Stimulated activated CD8-positive, alpha-beta memory T cell treated with anti-CD3 and anti-CD28 coated beads, Interleukin-12 subunit alpha, Interleukin-12 subunit beta, amount 100 ng/mL, for 24 hours (primary cell): ENCODE data around the gene ADIPOR1.
"Not testable (repeated sequence)": the region's sequence is repeated elsewhere in the genome, so short reads cannot be mapped to it uniquely, and the experiment has no call there.

Experiments used
- DNase-seq: peaks from one replicate; pipeline ENCODE4 v3.0.0-alpha.2; 2020; ENCODE audit errors: extremely low read depth

Gene ADIPOR1, protein sequence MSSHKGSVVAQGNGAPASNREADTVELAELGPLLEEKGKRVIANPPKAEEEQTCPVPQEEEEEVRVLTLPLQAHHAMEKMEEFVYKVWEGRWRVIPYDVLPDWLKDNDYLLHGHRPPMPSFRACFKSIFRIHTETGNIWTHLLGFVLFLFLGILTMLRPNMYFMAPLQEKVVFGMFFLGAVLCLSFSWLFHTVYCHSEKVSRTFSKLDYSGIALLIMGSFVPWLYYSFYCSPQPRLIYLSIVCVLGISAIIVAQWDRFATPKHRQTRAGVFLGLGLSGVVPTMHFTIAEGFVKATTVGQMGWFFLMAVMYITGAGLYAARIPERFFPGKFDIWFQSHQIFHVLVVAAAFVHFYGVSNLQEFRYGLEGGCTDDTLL

DNA sequence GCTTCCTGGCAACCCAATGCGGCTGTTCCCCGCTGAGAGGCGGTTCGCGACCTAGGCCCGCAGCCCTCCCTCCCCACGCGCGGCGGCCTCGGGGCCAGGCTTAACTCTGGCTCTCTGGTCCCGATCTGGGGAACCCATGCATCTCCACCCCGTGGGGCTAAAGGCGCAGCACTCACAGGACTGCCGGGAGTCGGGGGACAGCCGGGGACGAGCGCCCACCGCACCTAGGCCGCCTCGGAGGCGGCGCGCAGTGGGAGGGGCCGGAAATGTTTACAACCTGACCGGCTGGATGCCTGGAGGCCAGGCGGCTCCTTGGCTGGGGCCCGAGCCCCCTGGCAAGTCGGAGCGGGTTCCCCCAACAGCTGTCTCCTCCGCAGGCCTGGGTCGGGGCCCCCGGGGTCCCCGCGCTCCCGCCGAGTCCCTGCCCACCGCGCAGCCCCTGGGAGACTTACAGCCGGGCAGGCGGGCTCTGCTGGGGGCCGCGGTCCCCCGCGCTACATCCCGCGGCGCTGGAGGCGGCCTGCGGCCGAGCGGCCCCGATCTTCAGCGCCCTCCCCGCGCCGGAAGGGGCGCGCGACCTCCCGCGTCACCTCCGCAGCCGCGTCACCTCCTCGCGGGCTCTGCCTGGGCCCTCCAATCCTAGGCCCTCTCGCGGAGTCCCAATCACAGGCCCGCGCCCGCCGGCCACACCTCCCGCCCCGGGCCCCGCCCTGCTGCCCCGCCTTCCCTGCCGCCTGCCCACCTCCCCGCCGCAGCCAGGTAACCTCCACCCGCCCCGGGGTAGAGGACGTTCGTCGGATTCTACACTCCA is at the start of gene ADIPOR1:
ADIPOR1 (minus strand) TSS at position 580 of the 811 bp plus-strand sequence. CDS start 7,242 bp downstream, outside the sequence.
- peak; percentile 80 for DNase-seq

DNA sequence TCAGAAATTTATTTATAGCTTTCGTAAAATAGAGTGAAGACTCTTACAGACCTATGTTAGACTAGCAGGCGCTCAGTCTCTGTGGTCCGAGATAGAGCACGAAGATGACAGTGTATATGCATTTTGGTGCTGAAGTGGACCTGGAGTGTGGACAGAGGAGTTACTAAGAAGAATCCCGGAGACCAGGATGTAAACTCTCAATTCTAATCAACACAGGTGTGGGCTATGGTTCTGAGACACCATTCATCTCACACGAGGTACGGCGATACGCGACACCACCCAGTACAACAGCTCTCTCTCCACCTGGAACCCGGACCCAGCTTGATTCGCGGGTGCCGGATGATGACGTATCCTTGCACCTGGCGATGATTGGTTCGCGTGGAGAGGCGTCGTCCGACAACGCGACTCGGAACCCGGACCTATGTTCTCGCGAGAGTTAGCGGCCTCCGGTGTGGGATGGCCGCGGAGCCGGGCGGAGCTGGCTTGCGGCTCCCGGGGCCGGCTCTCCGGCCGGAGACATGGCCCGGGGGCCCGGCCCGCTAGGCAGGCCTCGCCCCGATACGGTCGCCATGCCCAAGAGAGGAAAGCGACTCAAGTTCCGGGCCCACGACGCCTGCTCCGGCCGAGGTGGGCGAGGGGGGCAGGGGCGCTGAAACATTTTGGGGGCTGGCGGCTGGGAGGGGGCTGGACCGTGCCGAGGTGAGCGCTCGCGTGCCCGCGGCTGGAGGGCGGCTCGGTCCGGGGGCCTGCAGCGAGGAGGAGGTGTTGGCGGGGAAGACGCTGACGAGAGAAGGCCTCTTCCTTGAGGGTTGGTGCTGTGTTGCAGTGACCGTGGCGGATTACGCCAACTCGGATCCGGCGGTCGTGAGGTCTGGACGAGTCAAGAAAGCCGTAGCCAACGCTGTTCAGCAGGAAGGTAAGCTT is 49.1 kb upstream of the ADIPOR1 start, which contains the start of gene TMEM183A:
TMEM183A (plus strand) TSS at position 427 of the 924 bp plus-strand sequence; CDS start at position 519, 92 bp downstream.
- peak; percentile 91 for DNase-seq

DNA sequence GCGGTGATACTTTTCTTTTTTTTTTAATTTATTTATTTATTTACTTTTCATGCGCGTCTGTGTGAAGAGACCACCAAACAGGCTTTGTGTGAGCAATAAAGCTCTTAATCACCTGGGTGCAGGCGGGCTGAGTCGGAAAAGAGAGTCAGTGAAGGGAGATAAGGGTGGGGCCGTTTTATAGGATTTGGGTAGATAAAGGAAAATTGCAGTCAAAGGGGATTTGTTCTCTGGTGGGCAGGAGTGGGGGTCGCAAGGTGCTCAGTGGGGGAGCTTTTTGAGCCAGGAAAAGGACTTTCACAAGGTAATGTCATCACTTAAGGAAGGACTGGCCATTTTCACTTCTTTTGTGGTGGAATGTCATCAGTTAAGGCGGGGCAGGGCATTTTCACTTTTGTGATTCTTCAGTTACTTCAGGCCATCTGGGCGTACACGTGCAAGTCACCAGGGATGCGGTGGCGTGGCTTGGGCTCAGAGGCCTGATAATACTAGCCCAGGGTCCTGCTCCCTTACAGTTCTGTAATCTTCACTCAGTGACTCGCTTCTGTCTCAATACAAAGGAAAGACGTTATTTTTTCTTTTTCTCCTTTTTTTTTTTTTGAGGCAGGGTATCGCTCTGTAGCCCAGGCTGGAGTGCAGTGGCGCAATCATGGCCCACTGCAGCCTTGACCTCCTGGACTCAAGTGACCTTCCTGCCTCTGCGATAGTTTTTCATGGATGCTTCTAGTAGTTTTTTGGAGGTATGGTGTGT is 47.5 kb upstream of the ADIPOR1 start:
- DNase-seq, result not testable (repeated sequence)

DNA sequence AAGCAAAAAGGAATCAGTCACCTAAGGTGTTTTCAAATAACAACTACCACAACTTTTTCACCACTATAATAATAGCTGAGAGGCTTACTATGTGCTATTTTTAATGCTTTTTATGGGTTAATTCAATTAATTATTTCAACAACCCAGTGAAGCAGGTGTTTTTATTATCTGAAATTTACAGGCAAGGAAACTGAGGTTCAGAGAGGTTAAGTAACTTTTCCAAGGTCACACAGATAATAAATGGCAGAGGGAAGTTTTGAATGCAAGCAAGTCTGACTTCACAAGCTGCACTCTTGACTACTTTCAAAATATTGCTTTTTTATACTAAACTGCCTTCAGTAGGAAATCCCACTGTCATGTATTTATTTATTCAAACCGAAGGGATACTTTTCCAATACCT is 44.8 kb upstream of the ADIPOR1 start:
- DNase-seq, result no peak

DNA sequence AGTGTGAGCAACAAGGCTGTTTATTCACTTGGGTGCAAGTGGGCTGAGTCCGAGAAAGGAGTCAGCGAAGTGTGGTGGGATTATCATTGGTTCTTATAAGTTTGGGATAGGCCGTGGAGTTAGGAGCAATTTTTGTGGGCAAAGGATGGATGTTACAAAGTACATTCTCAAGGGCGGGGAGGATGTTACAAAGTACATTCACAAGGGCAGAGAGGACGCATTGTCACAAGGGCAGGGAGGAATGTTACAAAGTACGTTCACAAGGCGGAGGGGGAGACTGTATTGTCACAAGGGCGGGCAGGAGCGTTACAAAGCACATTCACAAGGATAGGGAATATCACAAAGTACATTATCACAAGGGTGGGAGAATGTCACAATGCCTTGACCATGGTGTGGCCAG is 43.9 kb upstream of the ADIPOR1 start:
- no peak for DNase-seq

DNA sequence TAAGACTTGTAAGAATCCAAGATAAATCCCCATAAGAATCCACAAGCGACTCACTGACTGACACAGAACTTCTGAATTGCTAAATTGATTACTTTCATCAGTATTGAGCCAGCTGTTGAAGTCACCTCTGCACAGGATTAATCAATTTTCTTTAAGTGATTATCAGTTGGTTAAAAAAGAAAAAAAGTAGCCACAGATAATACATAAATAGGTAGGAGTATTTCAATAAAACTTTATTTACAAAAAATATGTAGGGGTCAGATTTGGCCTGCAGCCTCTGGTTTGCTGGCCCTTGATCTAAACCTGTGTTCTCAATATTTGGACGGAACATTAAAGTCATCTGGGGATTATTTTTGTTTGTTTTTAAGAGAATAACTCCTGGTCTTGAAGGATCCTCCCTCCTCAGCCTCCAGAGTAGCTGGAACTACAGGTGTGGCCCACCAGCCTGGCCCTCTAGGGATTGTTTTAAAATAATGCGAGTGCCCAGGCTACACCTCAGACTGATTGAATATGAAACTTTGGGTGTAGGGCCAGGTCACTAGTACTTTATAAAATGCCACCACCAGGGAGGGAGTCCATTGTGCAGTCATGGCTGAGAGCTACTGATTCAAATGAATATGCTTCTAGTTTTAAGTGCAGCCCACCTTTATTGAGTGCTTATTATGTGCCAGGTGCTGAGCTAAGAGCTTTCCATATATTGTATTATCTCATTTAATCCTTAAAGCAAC is 42.3 kb upstream of the ADIPOR1 start:
- no peak for DNase-seq

DNA sequence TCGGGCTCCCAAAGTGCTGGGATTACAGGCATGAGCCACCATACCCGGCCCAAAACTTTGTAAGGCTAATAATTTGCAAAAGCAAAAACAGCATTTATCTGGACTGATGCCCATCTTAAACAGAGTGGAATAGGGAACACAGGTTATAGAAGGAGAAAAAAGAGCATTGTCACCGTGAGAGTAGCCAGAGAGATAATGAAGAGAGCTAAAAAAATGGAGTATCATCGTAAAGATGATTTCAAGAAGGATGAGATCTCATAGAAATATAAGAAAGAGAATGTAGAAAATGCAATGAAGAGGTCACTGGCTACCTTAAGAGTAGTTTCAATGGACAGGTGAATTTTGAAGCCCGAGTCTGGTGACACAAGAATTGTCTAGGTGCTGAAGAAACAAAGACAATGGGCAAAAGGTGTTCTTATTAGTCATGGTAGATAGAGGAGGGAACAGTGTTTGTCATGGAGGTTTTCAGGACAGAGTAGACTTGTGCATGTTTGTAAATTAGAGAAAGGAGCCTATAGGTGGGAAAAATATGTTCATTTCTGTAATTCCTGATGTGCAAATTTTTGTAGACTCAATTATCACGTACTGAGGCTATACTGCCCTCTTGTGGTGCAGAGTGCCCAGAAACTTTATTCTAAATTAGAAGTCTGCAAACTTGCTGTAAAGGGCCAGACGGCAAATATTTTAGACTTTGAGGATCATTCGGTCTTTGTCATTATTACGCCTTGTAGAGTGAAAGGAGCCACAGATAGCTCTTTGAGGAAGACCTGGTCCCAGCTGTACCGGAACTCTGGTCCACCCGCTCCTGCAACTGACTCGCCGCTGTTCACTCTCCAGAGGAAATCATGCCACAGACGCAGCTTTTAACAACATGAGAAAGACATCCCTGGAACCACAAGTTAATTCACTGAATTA is 41.0 kb upstream of the ADIPOR1 start:
- DNase-seq, result no peak

DNA sequence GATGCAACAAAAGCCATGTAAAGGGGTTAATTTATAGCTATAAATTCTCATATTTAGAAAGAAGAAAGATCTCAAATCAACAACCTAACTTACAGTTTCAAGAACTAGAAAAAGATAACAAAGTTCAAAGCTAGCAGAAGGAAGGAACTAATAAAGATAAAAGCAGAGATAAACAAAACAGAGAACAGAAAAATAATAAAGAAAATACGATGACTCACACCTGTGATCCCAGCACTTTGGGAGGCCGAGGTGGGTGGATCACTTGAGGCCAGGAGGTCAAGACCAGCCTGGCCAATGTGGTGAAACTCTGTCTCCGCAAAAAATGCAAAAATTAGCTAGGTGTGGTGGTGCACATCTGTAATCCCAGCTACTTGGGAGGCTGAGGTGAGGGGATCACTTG is 36.6 kb upstream of the ADIPOR1 start:
- no peak for DNase-seq

DNA sequence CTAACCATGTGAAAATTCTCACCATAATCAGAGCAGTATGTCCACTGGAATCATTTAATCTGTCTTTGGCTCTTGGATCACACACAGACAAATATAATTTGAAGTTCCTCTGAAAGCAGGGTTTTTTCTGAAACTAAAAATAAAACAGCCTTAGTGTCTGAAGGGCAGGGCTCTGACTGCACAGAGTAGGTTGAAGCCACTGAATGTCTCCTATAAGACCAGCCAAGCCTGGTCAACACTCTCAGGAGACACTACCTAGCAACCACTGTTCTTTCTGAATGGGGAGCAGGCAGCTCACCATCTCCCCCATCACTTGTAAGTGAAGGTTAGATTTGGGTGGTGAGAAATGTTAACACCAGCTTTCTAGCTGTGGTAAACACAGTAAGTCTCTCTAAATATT is 33.0 kb upstream of the ADIPOR1 start:
- DNase-seq, result no peak

DNA sequence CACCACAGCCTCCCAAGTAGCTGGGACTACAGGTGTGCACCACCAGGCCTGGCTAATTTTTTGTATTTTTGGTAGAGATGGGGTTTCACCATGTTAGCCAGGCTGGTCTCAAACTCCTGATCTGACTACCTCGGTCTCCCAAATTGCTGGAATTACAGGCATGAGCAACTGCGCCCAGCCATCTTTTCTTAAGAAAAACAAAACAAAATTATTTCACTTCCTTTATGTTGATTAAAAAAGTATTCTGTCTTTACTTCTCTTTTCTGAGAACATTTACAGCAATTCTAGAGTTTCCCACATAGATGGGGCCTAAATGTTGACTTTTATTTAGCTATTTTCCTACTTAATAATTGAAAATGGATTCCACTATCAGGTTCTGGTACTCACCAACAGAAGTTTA is 31.8 kb upstream of the ADIPOR1 start:
- DNase-seq, result no peak

DNA sequence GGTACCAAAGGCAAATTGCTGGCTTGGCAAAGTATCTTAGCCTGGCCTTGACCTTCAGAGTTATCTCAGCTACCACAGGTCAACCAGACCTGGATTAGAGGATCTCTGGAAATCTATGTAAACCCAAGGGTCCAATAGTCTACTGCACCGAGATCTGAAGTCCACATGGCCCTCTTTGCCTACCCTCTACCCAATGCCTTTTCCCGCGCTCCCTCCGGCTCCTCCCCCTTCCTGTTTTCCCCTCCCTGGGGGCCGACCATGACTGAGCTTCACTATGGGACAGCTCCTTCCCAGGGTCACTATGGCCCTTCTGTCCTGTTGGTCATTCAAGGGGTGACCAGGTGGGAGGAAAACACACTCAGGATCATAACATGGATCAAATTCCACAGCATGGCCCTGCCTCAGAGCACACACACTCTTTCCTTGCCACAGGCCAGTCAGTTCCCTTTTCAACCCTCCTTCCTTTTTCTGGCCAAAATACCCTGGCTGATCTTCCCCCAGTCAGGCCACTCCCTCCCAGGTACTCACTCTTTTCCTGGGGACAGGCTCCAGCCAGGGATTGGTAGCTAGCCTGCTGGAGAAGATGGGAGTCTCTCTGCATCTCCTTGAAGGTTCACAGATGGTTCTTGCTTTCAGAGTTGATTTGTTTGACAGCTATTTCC is 29.9 kb upstream of the ADIPOR1 start:
- DNase-seq, result no peak

DNA sequence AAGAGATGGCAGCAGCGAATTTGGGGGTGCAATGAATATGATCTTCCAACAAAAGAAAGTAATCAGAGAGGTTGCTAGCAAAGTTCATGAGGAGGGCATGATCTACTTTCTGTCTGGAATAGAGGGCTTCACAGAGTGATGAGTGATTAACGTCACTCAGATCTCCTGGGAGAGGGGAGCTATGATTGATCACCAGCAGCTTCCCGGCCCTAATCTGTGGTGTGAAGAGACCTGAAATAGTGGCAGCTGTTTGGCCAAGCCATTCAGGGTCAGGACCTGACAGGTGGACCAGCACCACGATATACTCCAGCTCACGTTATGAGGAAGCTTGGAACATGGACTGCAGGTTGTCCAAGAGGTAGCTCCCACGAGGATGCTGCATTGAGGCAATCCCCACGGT is 29.1 kb upstream of the ADIPOR1 start:
- DNase-seq, result no peak

DNA sequence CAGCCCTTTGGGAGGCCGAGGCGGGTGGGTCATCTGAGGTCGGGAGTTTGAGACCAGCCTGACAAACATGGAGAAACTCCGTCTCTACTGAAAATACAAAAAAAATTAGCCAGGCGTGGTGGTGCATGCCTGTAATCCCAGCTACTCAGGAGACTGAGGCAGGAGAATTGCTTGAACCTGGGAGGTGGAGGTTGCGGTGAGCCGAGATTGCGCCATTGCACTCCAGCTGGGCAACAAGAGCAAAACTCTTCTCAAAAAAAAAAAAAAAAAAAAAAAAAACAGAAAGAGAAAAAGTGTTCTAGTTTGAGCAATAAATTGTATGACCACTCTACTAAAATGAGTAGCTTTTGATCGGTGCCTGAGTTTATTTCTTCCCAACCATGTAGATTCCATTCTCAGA is 28.0 kb upstream of the ADIPOR1 start:
- not testable (repeated sequence) for DNase-seq

DNA sequence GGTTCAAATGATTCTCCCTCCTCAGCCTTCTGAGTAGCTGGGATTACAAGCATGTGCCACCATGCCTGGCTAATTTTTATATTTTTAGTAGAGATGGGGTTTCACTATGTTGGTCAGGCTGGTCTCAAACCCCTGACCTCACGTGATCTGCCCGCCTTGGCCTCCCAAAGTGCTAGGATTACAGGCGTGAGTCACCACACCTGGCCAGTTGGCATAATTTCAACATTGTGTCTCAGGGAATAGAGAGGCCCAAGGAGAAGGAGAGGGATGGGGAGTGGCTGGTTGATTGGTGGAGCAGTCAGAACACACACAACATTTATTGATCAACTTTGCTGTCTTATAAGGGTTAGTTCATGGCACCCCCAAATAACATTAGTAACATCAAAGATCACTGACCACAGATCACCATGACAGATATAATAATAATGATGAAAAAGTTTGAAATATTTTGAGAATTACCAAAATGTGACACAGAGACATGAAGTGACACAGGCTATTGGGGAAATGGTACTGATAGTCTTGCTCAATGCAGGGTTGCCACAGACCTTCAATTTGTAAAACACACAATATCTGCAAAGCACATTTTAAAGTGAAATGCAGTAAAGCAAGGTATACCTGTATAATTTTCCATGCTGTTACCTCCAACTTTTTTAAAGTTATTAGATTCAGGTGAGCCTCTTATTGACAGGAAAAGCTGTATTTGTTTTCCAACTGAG is 24.8 kb upstream of the ADIPOR1 start:
- DNase-seq, result no peak

DNA sequence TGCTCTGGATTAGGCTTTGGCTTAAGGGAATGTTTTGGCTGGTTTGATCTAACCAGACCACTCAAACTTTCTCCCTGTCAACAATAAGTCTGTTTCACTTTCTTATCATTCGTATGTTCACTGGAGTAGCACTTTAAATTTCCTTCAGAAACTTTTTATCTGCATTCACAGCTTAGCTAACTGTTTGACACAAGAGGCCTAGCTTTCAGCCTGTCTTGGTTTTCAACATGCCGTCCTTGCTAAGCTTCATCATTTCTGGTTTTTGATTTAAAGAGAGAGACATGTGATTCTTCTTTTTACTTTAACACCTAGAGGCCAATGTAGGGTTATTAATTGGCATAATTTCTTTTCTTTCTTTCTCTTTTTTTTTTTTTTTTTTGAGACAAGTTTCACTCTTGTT is 23.8 kb upstream of the ADIPOR1 start:
- no peak for DNase-seq

DNA sequence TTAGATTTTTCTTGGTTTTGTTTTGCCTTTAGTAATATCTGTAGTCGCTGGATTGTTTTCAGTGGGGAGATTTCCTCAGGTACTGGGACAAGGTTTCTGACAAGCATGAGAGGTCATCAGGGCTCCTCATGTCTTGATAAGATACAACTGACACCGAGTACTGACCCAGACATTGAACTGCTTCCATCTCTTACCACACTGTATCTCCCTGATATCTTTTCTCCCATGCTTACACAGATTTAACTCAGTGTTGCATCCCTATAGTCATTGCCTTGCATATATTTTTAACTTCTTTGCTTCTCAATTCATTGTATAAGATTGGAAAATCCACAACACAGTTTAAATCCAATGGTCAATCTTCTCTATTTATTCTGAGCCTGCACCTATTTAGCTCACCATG is 21.3 kb upstream of the ADIPOR1 start:
- no peak for DNase-seq

DNA sequence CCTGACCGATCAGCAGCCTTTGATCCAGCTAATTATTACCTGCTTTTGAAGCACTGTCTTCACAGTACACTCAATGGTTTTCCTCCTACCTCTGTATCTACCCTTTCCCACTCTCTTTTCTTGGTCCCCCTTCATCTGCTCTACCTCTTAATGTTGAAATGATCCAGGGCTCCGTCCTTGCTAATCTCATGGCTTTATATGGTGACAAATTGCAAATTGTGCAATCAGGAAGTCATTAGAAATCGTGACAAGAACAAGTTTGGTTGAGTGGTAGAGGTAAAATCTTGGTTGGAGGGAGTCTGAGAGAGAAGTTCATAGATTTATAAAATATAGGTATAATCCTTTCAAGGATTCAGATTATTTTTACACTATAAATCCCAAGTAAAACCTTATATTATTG is 18.5 kb upstream of the ADIPOR1 start:
- DNase-seq, result no peak

DNA sequence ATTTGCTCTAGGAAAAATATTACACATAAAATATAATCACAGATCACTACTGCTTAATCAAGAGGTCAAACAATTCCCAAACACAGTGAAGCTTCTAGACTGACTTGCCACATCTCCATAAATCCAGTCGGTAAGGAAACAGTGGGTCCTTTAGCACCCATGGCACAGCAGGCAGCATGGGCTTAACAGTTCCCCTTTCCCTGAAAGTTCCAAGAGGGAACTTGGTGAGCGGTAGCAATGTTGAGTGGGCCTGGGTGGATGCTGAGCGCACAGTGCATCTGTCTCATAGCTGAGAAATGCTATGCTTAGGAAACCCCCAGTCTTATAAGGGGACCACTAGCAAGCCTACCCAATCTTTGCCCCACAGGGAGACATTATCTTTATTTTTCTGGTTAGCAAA is 16.7 kb upstream of the ADIPOR1 start:
- DNase-seq, result no peak
